Gastrocnemius medialis (tissue), 4 donors: ENCODE measurements around the gene PGP. TPM values are rescaled to one million over a fixed set of nuclear protein-coding genes. Genes with fewer than 3 reads are reported as not detected.
"Not testable (repeated sequence)": the region's sequence is repeated elsewhere in the genome, so short reads cannot be mapped to it uniquely, and the experiment has no call there.

Experiments used
- ATAC-seq, 2 donors: fragments of 150-250 bp; one replicate each; pipeline ENCODE4 v1.9.1; 2016
- DNase-seq, 2 donors: peaks; one replicate each; pipeline ENCODE4 v3.0.0-alpha.2; 2019
- H3K27ac ChIP-seq, 4 donors: fragments of 200-600 bp; sonication (generic); 1 replicate in 1 of 4; 2 replicates in 3 of 4; pipeline ENCODE4 v1.5.1; 2016 to 2018; ENCODE audit warnings: mild to moderate bottlenecking in 2 of 4, moderate library complexity in 1 of 4
- H3K27me3 ChIP-seq, 3 donors: fragments of 200-600 bp; sonication (generic) in 2 of 3; 1 replicate in 1 of 3; 2 replicates in 2 of 3; pipeline versions ENCODE4 v1.5.1 to v1.6.0; 2016 to 2019; ENCODE audit warnings: mild to moderate bottlenecking in 1 of 3, moderate library complexity in 1 of 3
- H3K36me3 ChIP-seq, 2 donors: fragments of 200-600 bp; sonication (generic) in 1 of 2; one replicate each; pipeline ENCODE4 v1.5.1; 2017 to 2018
- H3K4me1 ChIP-seq, 2 donors: fragments of 200-600 bp; sonication (generic) in 1 of 2; one replicate each; pipeline ENCODE4 v1.5.1; 2016 to 2017; ENCODE audit warnings: mild to moderate bottlenecking in 2 of 2
- H3K4me3 ChIP-seq, 4 donors: fragments of 200-600 bp; sonication (generic) in 3 of 4; 1 replicate in 1 of 4; 2 replicates in 3 of 4; pipeline ENCODE4 v1.5.1; 2016 to 2019; ENCODE audit warnings: mild to moderate bottlenecking in 2 of 4
- H3K9me3 ChIP-seq, 3 donors: fragments of 200-600 bp; sonication (generic) in 2 of 3; 1 replicate in 1 of 3; 2 replicates in 2 of 3; pipeline ENCODE4 v1.5.1; 2016 to 2019
- CTCF ChIP-seq, 5 experiments: fragments of 450-650 bp in 3 of 5; fragments of 200-600 bp in 2 of 5; sonication (generic) in 2 of 5; IDR thresholded peaks in 4 of 5; conservative IDR thresholded peaks in 1 of 5; 1 replicate in 4 of 5; 2 replicates in 1 of 5; pipeline ENCODE4 v1.5.1; 2016 to 2019; ENCODE audit warnings: antibody characterized with exemption in 5 of 5, mild to moderate bottlenecking in 3 of 5, moderate library complexity in 3 of 5
- POLR2A ChIP-seq, 2 donors: fragments of 450-650 bp; IDR thresholded peaks; one replicate each; pipeline ENCODE4 v1.6.1; 2017; ENCODE audit warnings: antibody characterized with exemption in 2 of 2, mild to moderate bottlenecking in 2 of 2, moderate library complexity in 2 of 2
- in situ Hi-C, 4 donors: fragments of 200-750 bp; cut with MboI; loops; one replicate each; pipeline versions ENCODE4 v1.15.0 to v1.8.0; 2017; ENCODE audit warnings: low sequenced_read_pairs in 4 of 4
- intact Hi-C: fragments of 100-400 bp; cut with DNase I; formaldehyde crosslinking; loops from one replicate; pipeline ENCODE4 v1.15.1; 2023; ENCODE audit warnings: low total_unique reads
- total RNA-seq, 4 donors: library from RNA; depleted of rRNA; stranded (reverse); fragments of >200 nt; gene quantifications; one replicate each; pipeline versions ENCODE4 v1.1.0 to v1.2.3, GENCODE V29; 2016

The PGP gene
- total RNA-seq = 10 to 100 TPM; 19.6 to 43.1 (median 25.6) TPM

GRCh38 chr16:2214719-2214968, at the start of gene PGP:
TSS of gene PGP (minus strand) at chr16:2214840. CDS start at chr16:2214777, 63 bp downstream.
- TF ChIP-seq POLR2A (IDR thresholded peaks at IDR 0.05) = no peak
- no peak for TF ChIP-seq CTCF (IDR thresholded peaks at IDR 0.05 in 4 of 5, conservative IDR thresholded peaks at IDR 0.05 in 1 of 5)
- H3K27ac ChIP-seq = peak within 1 kb of the TSS; percentile 90 to 98 (median 92)

GRCh38 chr16:2263026-2263425, 48.4 kb upstream of the PGP start:
- ATAC-seq, H3K27ac ChIP-seq, DNase-seq, H3K27me3 ChIP-seq, in situ Hi-C loops, H3K9me3 ChIP-seq, H3K4me3 ChIP-seq: not testable (repeated sequence)
- H3K4me1 ChIP-seq = peaks cover 18 to 19% of the 10 kb centered on the region in 2 donors
- intact Hi-C loops = loop anchor here (10.0 kb wide), 1 partner anchor 252 kb away; the partner anchor contains the start of gene ATP6V0C
- H3K36me3 ChIP-seq = peaks cover 6 to 59% of the 10 kb centered on the region in 2 donors

More at GRCh38 chr16:2214719-2214968, at the start of gene PGP:
- Histone ChIP-seq H3K4me3 (peak within 1 kb of the TSS; percentile 59 to 80 (median 65)), H3K4me1 (peaks cover 36 to 42% of the 10 kb centered on the region in 2 donors), H3K36me3 (peaks cover 0 to 4% of the 10 kb centered on the region in 2 donors), H3K9me3 (no peaks in the 10 kb centered on the region), H3K27me3 (no peaks in the 10 kb centered on the region)
- ATAC-seq = no peak
- in situ Hi-C loops (no loop called here), intact Hi-C loops (loop anchor here (1.0 to 10.0 kb wide), 2 partner anchors 9 to 440 kb away; partner anchors contain the start of genes EME2, MLST8, MRPS34 and NME3)
- no peak for DNase-seq

DNA sequence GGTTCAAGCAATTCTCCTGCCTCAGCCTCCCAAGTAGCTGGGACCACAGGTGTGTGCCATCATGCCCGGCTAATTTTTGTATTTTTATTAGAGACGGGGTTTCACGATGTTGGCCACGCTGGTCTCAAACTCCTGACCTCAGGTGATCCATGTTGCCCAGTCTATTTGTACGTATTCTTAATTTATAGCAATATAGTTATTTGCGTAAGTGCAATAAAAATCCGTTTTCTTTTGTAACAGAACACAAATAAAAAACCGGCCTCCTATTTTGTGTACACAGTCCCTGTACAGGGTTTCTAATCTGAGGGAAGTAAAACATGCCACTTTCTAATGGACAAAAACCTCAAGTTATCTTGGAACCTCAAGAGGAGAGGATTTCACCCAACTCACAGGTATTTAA, 45.6 kb upstream of the PGP start:
- Histone ChIP-seq H3K27ac (no peak overlapping the region), H3K36me3 (peaks cover 6 to 87% of the 10 kb centered on the region in 2 donors), H3K4me1 (peaks cover under 1 to 3% of the 10 kb centered on the region in 2 donors), H3K9me3 (no peaks in the 10 kb centered on the region), H3K4me3 (no peak overlapping the region), H3K27me3 (no peaks in the 10 kb centered on the region)
- in situ Hi-C loops (no loop called here), intact Hi-C loops (loop anchor here (10.0 kb wide), 1 partner anchor 255 kb away; the partner anchor contains the start of gene ATP6V0C)
- ATAC-seq = no peak
- DNase-seq = no peak
- TF ChIP-seq POLR2A (IDR thresholded peaks at IDR 0.05) = no peak

DNA sequence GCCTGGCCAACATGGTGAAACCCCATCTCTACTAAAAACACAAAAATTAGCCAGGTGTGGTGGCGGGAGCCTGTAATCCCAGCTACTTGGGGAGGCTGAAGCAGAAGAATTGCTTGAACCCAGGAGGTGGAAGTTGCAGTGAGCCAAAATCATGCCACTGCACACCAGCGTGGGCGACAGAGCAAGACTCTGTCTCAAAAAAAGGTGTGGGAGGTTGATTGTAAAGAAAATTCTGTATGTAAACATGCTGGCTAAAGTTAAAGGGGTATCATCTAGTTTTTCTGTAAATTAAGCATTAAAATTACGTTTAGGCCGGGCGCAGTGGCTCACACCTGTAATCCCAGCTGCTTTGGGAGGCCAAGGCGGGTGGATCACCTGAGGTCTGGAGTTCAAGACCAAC, 43.9 kb upstream of the PGP start:
- intact Hi-C loops, H3K27me3 ChIP-seq, H3K27ac ChIP-seq, H3K9me3 ChIP-seq, H3K4me1 ChIP-seq, H3K4me3 ChIP-seq, in situ Hi-C loops, DNase-seq, ATAC-seq: not testable (repeated sequence)
- peaks cover 6 to 98% of the 10 kb centered on the region in 2 donors for H3K36me3 ChIP-seq

- Histone ChIP-seq H3K9me3 (no peaks in the 10 kb centered on the region), H3K4me3 (no peak overlapping the region), H3K36me3 (peaks cover 6 to 98% of the 10 kb centered on the region in 2 donors), H3K27me3 (no peaks in the 10 kb centered on the region), H3K4me1 (no peaks in the 10 kb centered on the region), H3K27ac (no peak overlapping the region)
- TF ChIP-seq CTCF (IDR thresholded peaks at IDR 0.05 in 4 of 5, conservative IDR thresholded peaks at IDR 0.05 in 1 of 5) (no peak), POLR2A (IDR thresholded peaks at IDR 0.05) (no peak)
- no peak for ATAC-seq
- intact Hi-C loops = no loop called here
- no peak for DNase-seq
- in situ Hi-C loops = no loop called here
Measured at GRCh38 chr16:2257726-2258125, 43.1 kb upstream of the PGP start.

DNA sequence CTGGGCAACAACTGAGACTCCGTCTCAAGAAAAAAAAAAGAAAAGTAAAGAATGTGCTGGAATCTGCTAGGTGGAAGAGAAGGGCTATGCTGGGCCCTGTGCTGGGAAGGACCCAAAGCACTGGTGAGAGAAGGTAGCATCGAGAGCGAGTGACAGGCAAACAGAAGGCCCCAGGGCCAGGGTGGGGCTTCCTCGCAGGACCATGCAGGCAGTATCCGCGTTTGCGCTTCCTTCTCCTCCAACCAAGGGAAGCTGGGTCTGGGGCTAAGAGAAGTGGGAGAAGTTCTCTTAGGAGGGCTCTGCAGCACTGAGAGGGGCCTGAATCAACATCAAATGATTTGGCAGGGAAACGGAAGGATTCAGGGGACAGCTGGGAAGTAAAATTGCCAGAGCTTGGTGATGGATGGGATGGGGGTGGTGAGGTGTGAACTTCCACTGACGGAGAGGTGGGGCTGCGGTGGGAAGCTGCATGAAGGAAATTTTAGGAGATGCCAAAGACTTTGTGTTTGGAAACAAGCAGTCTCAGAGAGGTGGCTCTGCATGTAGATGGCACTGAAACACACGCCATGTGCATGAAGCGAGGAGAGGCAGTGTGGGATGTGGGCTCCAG, 42.0 kb upstream of the PGP start:
- ATAC-seq (no peak), DNase-seq (no peak)
- H3K27me3 ChIP-seq = no peaks in the 10 kb centered on the region
- intact Hi-C loops = no loop called here
- no peak overlapping the region for H3K4me3 ChIP-seq
- H3K36me3 ChIP-seq = peaks cover 2 to 89% of the 10 kb centered on the region in 2 donors
- in situ Hi-C loops = no loop called here
- H3K27ac ChIP-seq = no peak overlapping the region
- H3K9me3 ChIP-seq = no peaks in the 10 kb centered on the region
- TF ChIP-seq CTCF (IDR thresholded peaks at IDR 0.05 in 4 of 5, conservative IDR thresholded peaks at IDR 0.05 in 1 of 5) (no peak), POLR2A (IDR thresholded peaks at IDR 0.05) (no peak)
- peaks cover 9 to 10% of the 10 kb centered on the region in 2 donors for H3K4me1 ChIP-seq
